ENCODE measurements around the gene GOLT1A. TPM values are rescaled to one million over a fixed set of nuclear protein-coding genes. Genes with fewer than 3 reads are reported as not detected.

GOLT1A gene
- polyA plus RNA-seq, 3 donors = not detected

GRCh38 chr1:204152310-204153044, 61.3 kb downstream of the GOLT1A start:
- H3K4me3 ChIP-seq (replicated peaks in 1 of 3; ENCODE audit: low read depth in 2 of 3, low read length in 3 of 3) = peak overlapping the region; percentile 15 to 70 (median 32)
- H3K27ac ChIP-seq (ENCODE audit: low read depth in 1 of 2, low read length in 2 of 2) = no peak overlapping the region
- Mint-ChIP-seq H3K4me3 (peak overlapping the region; percentile 68 to 85), H3K36me3 (no peaks in the 10 kb centered on the region), H3K9me3 (peaks cover 0 to 2% (median 0%) of the 10 kb centered on the region in 7 donors), H3K27ac (peak overlapping the region in 1 of 7 donors; percentile 15), H3K27me3 (ENCODE audit: low read depth in 3 of 3) (peaks cover 34 to 50% (median 46%) of the 10 kb centered on the region in 3 donors), H3K4me1 (peaks cover 9% of the 10 kb centered on the region)
- H3K4me2 ChIP-seq (replicated peaks; ENCODE audit: extremely low read depth, low read length, poor library complexity, severe bottlenecking) = peak overlapping the region; percentile 83
- peaks cover 9 to 18% of the 10 kb centered on the region in 2 donors for H3K4me1 ChIP-seq (ENCODE audit: control insufficient read depth in 1 of 2, insufficient read depth in 2 of 2, low read length in 2 of 2)
- no peak for DNase-seq
- WGBS (ENCODE audit: insufficient coverage) = 51% methylated on average over 12 of the region's 25 CpGs
- intact Hi-C loops (cut with micrococcal nuclease) = no loop called here
- no peaks in the 10 kb centered on the region for H3K36me3 ChIP-seq (replicated peaks in 1 of 2; ENCODE audit: control insufficient read depth in 1 of 2, insufficient read depth in 2 of 2, low read length in 2 of 2)
- no peaks in the 10 kb centered on the region for H3K9me3 ChIP-seq (replicated peaks in 1 of 2; ENCODE audit: control insufficient read depth in 1 of 2, insufficient read depth in 1 of 2, low read length in 2 of 2)
- no peak for TF ChIP-seq CTCF (IDR thresholded peaks at IDR 0.05)
- H4K20me1 ChIP-seq (ENCODE audit: insufficient read depth, low read length) = no peaks in the 10 kb centered on the region
- peak overlapping the region; percentile 85 for H2AFZ ChIP-seq (ENCODE audit: insufficient read depth, low read depth, low read length, poor library complexity, severe bottlenecking)
- H3K79me2 ChIP-seq (ENCODE audit: insufficient read depth, low read length) = no peaks in the 10 kb centered on the region
- H3K27me3 ChIP-seq (ENCODE audit: control insufficient read depth in 2 of 2, insufficient read depth in 2 of 2, low read length in 2 of 2) = peaks cover 8 to 35% of the 10 kb centered on the region in 2 donors
- peak overlapping the region; percentile 57 for H3K9ac ChIP-seq (ENCODE audit: insufficient read depth, low read length, poor library complexity, severe bottlenecking)

GRCh38 chr1:204151552-204152309, 62.1 kb downstream of the GOLT1A start, which contains the start of gene ETNK2:
ETNK2 (minus strand) TSS chr1:204152044; CDS start chr1:204151852, 192 bp downstream.
- Mint-ChIP-seq H3K27ac (peak within 1 kb of the TSS in 3 of 7 donors; percentile 15 to 59 (median 42)), H3K4me1 (peaks cover 9% of the 10 kb centered on the region), H3K9me3 (peaks cover 0 to 2% (median 0%) of the 10 kb centered on the region in 7 donors), H3K4me3 (peak within 1 kb of the TSS; percentile 71 to 85), H3K36me3 (no peaks in the 10 kb centered on the region), H3K27me3 (ENCODE audit: low read depth in 3 of 3) (peaks cover 36 to 48% (median 45%) of the 10 kb centered on the region in 3 donors)
- Histone ChIP-seq H2AFZ (ENCODE audit: insufficient read depth, low read depth, low read length, poor library complexity, severe bottlenecking) (peak within 1 kb of the TSS; percentile 85), H3K79me2 (ENCODE audit: insufficient read depth, low read length) (no peaks in the 10 kb centered on the region), H3K9me3 (replicated peaks in 1 of 2; ENCODE audit: control insufficient read depth in 1 of 2, insufficient read depth in 1 of 2, low read length in 2 of 2) (no peaks in the 10 kb centered on the region), H3K9ac (ENCODE audit: insufficient read depth, low read length, poor library complexity, severe bottlenecking) (peak within 1 kb of the TSS; percentile 57), H4K20me1 (ENCODE audit: insufficient read depth, low read length) (no peaks in the 10 kb centered on the region), H3K36me3 (replicated peaks in 1 of 2; ENCODE audit: control insufficient read depth in 1 of 2, insufficient read depth in 2 of 2, low read length in 2 of 2) (no peaks in the 10 kb centered on the region), H3K4me3 (replicated peaks in 1 of 3; ENCODE audit: low read depth in 2 of 3, low read length in 3 of 3) (peak within 1 kb of the TSS; percentile 24 to 70 (median 39)), H3K27ac (ENCODE audit: low read depth in 1 of 2, low read length in 2 of 2) (no peak within 1 kb of the TSS), H3K4me2 (replicated peaks; ENCODE audit: extremely low read depth, low read length, poor library complexity, severe bottlenecking) (peak within 1 kb of the TSS; percentile 83), H3K4me1 (ENCODE audit: control insufficient read depth in 1 of 2, insufficient read depth in 2 of 2, low read length in 2 of 2) (peaks cover 9 to 18% of the 10 kb centered on the region in 2 donors), H3K27me3 (ENCODE audit: control insufficient read depth in 2 of 2, insufficient read depth in 2 of 2, low read length in 2 of 2) (peaks cover 8 to 35% of the 10 kb centered on the region in 2 donors)
- TF ChIP-seq CTCF (IDR thresholded peaks at IDR 0.05) = no peak
- DNase-seq = peak; percentile 26 to 42 (median 29)
- WGBS (ENCODE audit: insufficient coverage) = under 1% methylated on average over 69 of the region's 94 CpGs
- intact Hi-C loops (cut with micrococcal nuclease) = no loop called here
